BLaER1 treated with 17β-estradiol and CSF1 and Interleukin-3, amounts not matched to agents 10 nM and 100 nM (cell line): Measurements from ENCODE around the gene INSRR.

Experiments
- H3K27ac ChIP-seq, 11 experiments: shearing (Covaris generic); formaldehyde crosslinking; 2 replicates each; pipeline ENCODE4 v1.8.1; 2022
- H3K27me3 ChIP-seq, 11 experiments: shearing (Covaris generic); formaldehyde crosslinking; 2 replicates each; pipeline ENCODE4 v1.8.1; 2022
- H3K36me3 ChIP-seq, 11 experiments: shearing (Covaris generic); formaldehyde crosslinking; 2 replicates each; pipeline ENCODE4 v1.8.1; 2022
- H3K4me1 ChIP-seq, 10 experiments: shearing (Covaris generic); formaldehyde crosslinking; 2 replicates each; pipeline ENCODE4 v1.8.1; 2022
- H3K4me2 ChIP-seq, 11 experiments: shearing (Covaris generic); formaldehyde crosslinking; 2 replicates each; pipeline ENCODE4 v1.8.1; 2022
- H3K4me3 ChIP-seq, 10 experiments: shearing (Covaris generic); formaldehyde crosslinking; 2 replicates each; pipeline ENCODE4 v1.8.1; 2022
- H3K9ac ChIP-seq, 11 experiments: shearing (Covaris generic); formaldehyde crosslinking; 2 replicates each; pipeline ENCODE4 v1.8.1; 2022
- H3K9me3 ChIP-seq, 11 experiments: shearing (Covaris generic); formaldehyde crosslinking; replicated peaks in 1 of 11; 2 replicates each; pipeline ENCODE4 v1.8.1; 2022
- H4K20me1 ChIP-seq, 11 experiments: shearing (Covaris generic); formaldehyde crosslinking; 2 replicates each; pipeline ENCODE4 v1.8.1; 2022
- Cebpa-rat ChIP-seq, 11 experiments: shearing (Covaris generic); IDR thresholded peaks; 2 replicates each; pipeline ENCODE4 v1.8.1; 2022

INSRR gene

DNA sequence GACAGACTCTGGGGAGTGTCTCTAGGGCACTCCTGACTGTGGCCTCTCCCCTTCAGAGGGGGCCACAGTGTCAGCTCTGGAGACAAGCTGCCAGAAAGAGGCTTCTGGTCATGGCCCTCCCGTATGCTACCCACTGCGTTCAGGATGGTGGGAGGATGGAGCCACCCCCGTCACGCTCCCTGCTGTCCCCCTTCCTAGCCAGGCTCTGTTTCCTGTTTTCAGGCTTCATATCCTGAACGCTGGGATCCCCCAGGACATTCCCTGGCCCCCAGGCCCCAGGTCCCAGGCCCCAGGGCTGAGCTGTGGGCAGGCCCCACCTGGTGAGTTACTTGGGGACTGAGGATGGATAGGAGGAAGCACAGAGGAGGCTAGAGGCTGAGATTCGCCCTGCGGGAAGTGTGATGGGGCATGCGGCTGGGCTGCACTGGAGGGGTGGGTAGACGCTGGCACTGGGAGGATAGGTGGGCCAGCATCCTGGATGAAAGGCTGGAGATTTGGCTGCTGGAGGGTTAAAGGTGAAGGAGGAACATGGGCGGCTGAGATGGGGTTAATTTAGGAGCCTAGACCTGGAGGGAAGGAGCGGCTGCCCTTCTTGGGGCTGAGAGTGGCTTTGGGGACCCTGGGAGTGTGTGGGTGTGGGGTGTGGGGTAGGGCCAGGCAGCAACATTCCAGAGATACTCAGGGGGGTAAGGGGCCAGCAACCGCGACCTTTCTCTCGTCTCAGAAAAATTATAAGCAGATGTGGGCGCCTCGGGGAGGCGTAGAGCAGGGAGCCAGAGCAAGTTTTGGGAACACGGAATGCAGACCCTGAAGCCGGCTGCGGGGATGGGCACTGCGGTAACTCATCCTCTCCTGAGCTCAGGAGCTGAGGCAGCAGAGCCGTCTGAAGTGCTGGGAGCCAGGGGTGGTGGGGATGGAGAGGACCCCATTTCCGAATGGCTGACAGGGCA is 43.3 kb upstream of the INSRR start:
- no peak overlapping the region for H3K4me3 ChIP-seq
- H4K20me1 ChIP-seq = 0 out of 22 replicates have a peak, but pooled peaks cover 0 to 3% (median 0%) of the 10 kb centered on the region in 11 experiments
- no peak for TF ChIP-seq Cebpa-rat (IDR thresholded peaks at IDR 0.05)
- H3K4me2 ChIP-seq = peak overlapping the region in 9 of 11 experiments; percentile 10 to 52 (median 44); a peak in 14 of 22 replicates
- H3K27ac ChIP-seq = no peak overlapping the region
- H3K36me3 ChIP-seq = no peaks in the 10 kb centered on the region
- 0 out of 22 replicates have a peak overlapping the region, but pooled peaks of 2 of the 11 experiments have one; percentile 26 to 33 for H3K9ac ChIP-seq
- H3K9me3 ChIP-seq = peaks cover 0 to 9% (median 0%) of the 10 kb centered on the region in 11 experiments; a peak in 7 of 22 replicates
- H3K27me3 ChIP-seq = peaks cover 0 to 20% (median 6%) of the 10 kb centered on the region in 11 experiments; a peak in 8 of 22 replicates
- peaks cover 26 to 91% (median 56%) of the 10 kb centered on the region in 10 experiments for H3K4me1 ChIP-seq

DNA sequence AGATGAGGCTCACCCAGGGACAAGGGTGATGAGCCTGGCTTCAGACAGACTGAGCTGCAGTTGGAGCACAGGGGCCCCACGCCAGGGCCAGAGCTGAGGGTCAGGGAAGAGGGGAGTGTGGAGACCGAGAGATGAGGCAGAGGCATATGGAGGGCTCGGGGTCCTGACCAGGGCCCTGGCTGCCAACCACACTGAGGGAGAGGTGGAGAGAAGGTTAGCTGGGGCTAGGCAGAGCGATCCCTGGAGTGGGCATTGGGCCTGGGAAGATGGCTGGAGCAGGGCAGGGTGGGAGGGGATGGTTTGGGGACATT is 42.6 kb upstream of the INSRR start:
- Histone ChIP-seq H3K27me3 (peaks cover 0 to 25% (median 7%) of the 10 kb centered on the region in 11 experiments; a peak in 8 of 22 replicates), H3K4me1 (peaks cover 29 to 91% (median 55%) of the 10 kb centered on the region in 10 experiments), H3K4me2 (peak overlapping the region in 4 of 11 experiments; percentile 14 to 51 (median 30); a peak in 3 of 22 replicates), H4K20me1 (0 out of 22 replicates have a peak, but pooled peaks cover 0 to 3% (median 0%) of the 10 kb centered on the region in 11 experiments), H3K36me3 (no peaks in the 10 kb centered on the region), H3K4me3 (no peak overlapping the region), H3K9ac (no peak overlapping the region), H3K9me3 (peaks cover 0 to 6% (median 0%) of the 10 kb centered on the region in 11 experiments; a peak in 7 of 22 replicates), H3K27ac (no peak overlapping the region)
- TF ChIP-seq Cebpa-rat (IDR thresholded peaks at IDR 0.05) = no peak

DNA sequence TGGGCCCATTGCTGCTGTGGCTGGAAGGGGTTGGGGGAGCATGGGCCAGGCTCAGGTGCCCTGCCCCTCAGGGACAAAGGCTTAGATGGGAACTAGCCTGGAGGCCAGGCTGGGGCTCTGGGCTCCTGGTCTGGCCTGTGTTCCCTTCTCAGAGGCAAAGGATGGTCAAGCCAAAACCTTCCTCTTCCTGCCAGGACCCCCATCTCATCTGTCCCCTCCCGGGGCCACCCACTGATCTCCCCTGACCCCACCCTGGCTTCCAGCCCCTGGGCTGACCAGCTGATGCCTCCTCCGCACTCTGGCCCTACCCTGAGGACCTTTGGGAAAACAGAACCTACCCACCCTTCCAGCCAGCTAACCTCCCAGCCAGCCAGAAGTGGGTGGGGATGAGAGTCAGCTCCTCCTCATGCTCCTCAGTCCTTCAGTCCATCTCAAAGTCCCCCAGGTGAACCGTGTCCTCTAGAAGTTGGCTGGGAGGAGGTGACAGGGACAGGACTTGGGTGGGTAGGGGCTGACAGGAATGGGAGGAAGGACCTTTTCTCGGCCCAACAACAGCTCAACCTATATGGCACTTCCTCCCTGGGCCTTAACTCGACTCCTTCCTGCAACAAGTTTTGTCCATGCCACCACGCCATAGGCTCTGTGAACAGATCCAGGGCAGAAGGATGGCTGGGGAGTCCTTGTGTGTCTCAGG is 42.1 kb upstream of the INSRR start:
- Histone ChIP-seq H3K4me1 (peaks cover 30 to 91% (median 54%) of the 10 kb centered on the region in 10 experiments), H4K20me1 (0 out of 22 replicates have a peak, but pooled peaks cover 0 to 3% (median 0%) of the 10 kb centered on the region in 11 experiments), H3K27me3 (peaks cover 0 to 30% (median 8%) of the 10 kb centered on the region in 11 experiments; a peak in 9 of 22 replicates), H3K36me3 (no peaks in the 10 kb centered on the region), H3K9ac (no peak overlapping the region), H3K4me3 (no peak overlapping the region), H3K4me2 (peak overlapping the region in 6 of 11 experiments; percentile 14 to 73 (median 36); a peak in 5 of 22 replicates), H3K27ac (no peak overlapping the region), H3K9me3 (peaks cover 0 to 1% (median 0%) of the 10 kb centered on the region in 11 experiments; a peak in 4 of 22 replicates)
- no peak for TF ChIP-seq Cebpa-rat (IDR thresholded peaks at IDR 0.05)

DNA sequence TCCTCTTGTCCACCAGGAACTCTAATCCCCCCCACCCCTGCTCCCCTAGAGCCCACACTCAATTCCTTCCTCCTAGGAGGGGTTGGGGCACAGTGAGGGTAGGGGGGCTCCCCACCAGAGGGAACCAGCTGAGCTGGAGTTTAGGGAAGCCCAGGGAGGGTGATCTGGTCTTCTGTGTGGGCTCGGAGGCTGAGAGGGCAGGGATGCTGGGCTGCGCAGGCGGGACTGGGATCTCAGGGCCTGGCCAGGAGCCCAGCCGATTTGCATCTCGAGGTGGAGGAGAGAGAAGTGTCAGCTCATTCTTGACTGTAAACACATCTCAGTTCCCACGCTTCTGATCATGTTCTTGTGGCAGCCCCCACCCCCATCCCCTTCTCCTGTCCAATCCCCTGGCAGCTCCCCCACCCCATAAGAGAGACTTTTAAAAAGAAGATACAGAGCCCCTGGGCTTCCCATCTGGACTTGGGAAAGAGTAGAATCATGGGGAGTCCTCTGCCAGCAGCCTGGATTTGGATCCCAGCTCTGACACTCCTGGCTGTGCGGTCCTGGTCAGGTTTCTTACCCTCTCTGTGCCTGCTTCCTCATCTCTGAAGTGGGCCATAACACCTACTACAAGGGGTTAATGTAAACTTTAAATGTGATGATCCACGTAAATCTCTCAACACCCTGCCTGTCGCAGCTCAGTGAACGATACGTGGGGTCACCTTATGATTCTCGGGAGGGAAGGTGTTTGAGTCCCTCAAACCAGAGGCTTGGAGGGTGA is 41.2 kb upstream of the INSRR start:
- Histone ChIP-seq H3K9me3 (no peaks in the 10 kb centered on the region), H3K36me3 (no peaks in the 10 kb centered on the region), H3K4me2 (peak overlapping the region in 5 of 11 experiments; percentile 31 to 85 (median 83); a peak in 7 of 22 replicates), H3K27me3 (peaks cover 0 to 38% (median 17%) of the 10 kb centered on the region in 11 experiments; a peak in 20 of 22 replicates), H3K27ac (no peak overlapping the region), H3K4me3 (no peak overlapping the region), H3K9ac (no peak overlapping the region), H3K4me1 (peaks cover 35 to 91% (median 51%) of the 10 kb centered on the region in 10 experiments), H4K20me1 (0 out of 22 replicates have a peak, but pooled peaks cover 0 to 3% (median 0%) of the 10 kb centered on the region in 11 experiments)
- no peak for TF ChIP-seq Cebpa-rat (IDR thresholded peaks at IDR 0.05)

DNA sequence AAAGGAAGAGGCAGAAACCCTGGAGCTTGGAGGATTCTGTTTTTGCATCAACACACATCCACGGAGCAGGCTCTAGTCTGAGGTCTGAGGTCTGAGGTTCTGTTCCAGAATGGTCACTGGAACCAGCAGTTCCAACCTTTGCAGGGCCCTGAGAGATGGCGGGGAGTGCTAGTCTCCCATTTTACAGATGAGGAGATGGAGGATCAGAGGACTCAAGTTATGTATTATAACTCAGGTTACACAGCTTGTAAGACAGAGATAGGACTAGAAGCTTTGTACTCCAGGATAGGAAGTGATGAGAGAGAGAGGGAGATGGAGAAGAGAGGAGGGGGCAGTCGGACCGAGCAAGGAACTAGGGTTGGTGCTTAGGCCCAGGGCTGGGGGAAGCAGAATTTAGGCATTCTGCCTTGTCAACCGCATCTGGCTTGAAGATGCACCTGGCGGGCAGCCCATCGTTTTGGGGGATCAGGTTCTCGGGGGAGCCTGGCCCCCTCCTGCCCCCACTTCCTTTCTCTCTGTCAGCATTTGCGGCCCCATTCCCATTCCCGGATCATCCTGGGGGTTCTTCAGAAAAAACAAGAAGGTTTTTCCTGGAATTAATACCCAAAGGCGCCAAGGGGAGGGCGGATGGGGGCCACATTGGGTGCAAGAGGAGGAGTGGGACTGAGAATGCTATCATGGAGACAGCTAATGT is 40.2 kb upstream of the INSRR start:
- peaks cover 45 to 93% (median 55%) of the 10 kb centered on the region in 10 experiments for H3K4me1 ChIP-seq
- H3K9ac ChIP-seq = peak overlapping the region in 5 of 11 experiments; percentile 26 to 57 (median 54); a peak in 5 of 22 replicates
- peaks cover 10 to 48% (median 27%) of the 10 kb centered on the region in 11 experiments for H3K27me3 ChIP-seq
- peaks cover 0 to 3% (median 0%) of the 10 kb centered on the region in 11 experiments; a peak in 1 of 22 replicates for H4K20me1 ChIP-seq
- TF ChIP-seq Cebpa-rat (IDR thresholded peaks at IDR 0.05) = no peak
- no peaks in the 10 kb centered on the region for H3K9me3 ChIP-seq
- H3K27ac ChIP-seq = peak overlapping the region in 7 of 11 experiments; percentile 55 to 70 (median 63); a peak in 12 of 22 replicates
- peak overlapping the region; percentile 65 to 85 (median 73) for H3K4me2 ChIP-seq
- H3K4me3 ChIP-seq = no peak overlapping the region
- H3K36me3 ChIP-seq = no peaks in the 10 kb centered on the region

DNA sequence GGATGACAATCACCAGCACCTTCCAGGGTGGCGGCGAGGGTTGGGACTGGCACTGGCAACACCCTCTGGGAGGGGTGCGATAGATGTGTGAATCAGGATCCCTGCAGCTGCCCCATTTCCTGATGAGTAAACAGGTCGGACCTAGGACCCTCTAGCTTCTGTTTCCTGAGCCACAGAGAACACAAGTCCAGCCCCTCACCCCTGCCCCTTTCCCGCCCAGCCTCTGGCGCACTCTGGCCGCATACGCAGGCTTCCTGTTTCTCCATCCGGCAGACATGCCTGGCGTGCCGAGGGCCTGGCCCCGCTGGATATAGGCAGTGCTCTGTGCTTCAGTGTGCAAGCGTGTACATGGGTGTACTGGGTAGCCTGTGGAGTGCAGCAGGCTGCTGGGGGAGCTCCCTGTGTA is 39.2 kb upstream of the INSRR start:
- Histone ChIP-seq H3K27ac (peak overlapping the region in 9 of 11 experiments; percentile 40 to 70 (median 62); a peak in 17 of 22 replicates), H3K27me3 (peaks cover 18 to 57% (median 36%) of the 10 kb centered on the region in 11 experiments), H3K9me3 (no peaks in the 10 kb centered on the region), H3K4me1 (peaks cover 54 to 95% (median 63%) of the 10 kb centered on the region in 10 experiments), H3K4me2 (peak overlapping the region; percentile 65 to 85 (median 73)), H3K36me3 (no peaks in the 10 kb centered on the region), H3K9ac (peak overlapping the region; percentile 18 to 57 (median 47); a peak in 13 of 22 replicates), H4K20me1 (no peaks in the 10 kb centered on the region; a peak in 1 of 22 replicates), H3K4me3 (peak overlapping the region in 1 of 10 experiments; percentile 39; a peak in 1 of 20 replicates)
- no peak for TF ChIP-seq Cebpa-rat (IDR thresholded peaks at IDR 0.05)

DNA sequence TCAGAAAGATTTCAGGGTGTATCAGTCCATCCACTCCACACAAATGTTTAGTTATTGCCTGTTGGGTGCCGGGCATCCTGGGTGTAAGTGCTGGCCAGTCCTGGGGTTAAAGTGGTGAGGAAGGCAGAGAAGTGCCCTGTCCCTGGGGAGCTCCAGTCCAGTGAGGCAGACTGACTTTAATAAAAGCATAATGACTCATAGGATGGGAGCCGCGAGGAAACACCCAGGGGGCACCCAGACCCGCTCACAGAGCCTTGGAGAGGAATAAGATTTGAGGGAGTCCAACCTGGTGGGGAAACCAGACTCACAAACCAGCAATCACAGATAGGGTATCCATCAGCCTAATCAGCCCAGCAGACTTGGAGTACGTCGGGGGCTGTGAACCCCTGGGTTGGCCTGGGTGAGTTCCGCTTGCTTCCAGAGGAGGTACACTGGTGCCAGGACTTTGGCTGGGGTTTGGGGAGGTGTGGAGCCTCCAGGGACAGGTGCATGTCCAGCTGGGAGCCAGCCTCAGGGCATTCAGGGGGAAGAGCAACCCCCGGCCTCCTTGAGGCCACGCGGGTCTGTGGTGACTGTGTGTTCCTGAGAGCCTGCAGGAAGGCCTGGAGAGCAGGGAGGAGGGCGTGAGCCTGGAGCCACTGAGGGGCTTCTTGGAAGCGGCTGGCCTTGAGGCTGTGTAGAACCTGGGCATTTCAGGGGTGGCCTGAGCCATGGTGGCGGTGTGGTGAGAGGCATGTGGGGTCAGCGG is 38.3 kb upstream of the INSRR start:
- Histone ChIP-seq H3K4me1 (peaks cover 62 to 98% (median 69%) of the 10 kb centered on the region in 10 experiments), H3K27ac (peak overlapping the region in 9 of 11 experiments; percentile 12 to 70 (median 62); a peak in 15 of 22 replicates), H3K9ac (peak overlapping the region in 10 of 11 experiments; percentile 18 to 57 (median 46); a peak in 13 of 22 replicates), H3K27me3 (peaks cover 27 to 66% (median 45%) of the 10 kb centered on the region in 11 experiments), H3K9me3 (no peaks in the 10 kb centered on the region), H3K4me3 (no peak overlapping the region), H4K20me1 (no peaks in the 10 kb centered on the region; a peak in 1 of 22 replicates), H3K36me3 (no peaks in the 10 kb centered on the region), H3K4me2 (peak overlapping the region; percentile 65 to 85 (median 73))
- no peak for TF ChIP-seq Cebpa-rat (IDR thresholded peaks at IDR 0.05)
